Thyroid gland (tissue), 4 donors: ENCODE results near the gene SP7. TPM values are rescaled to one million over a fixed set of nuclear protein-coding genes. Genes with fewer than 3 reads are reported as not detected.

Source experiments
- DNase-seq, 2 donors: peaks; one replicate each; pipeline ENCODE4 v3.0.0-alpha.2; 2019
- H3K27ac ChIP-seq, 3 donors: fragments of 200-600 bp; sonication (generic); 1 replicate in 2 of 3; 2 replicates in 1 of 3; pipeline ENCODE4 v1.5.1; 2016 to 2019; ENCODE audit warnings: mild to moderate bottlenecking in 1 of 3, moderate library complexity in 1 of 3
- H3K27me3 ChIP-seq: fragments of 200-600 bp; sonication (generic); one replicate; pipeline ENCODE4 v1.5.1; 2019
- H3K36me3 ChIP-seq, 2 donors: fragments of 200-600 bp; sonication (generic); one replicate each; pipeline ENCODE4 v1.5.1; 2016 to 2019
- H3K4me1 ChIP-seq, 2 donors: fragments of 200-600 bp; sonication (generic); one replicate each; pipeline ENCODE4 v1.5.1; 2017 to 2019
- H3K4me3 ChIP-seq, 3 donors: fragments of 200-600 bp; sonication (generic); replicated peaks in 1 of 3; 1 replicate in 2 of 3; 2 replicates in 1 of 3; pipeline ENCODE4 v1.5.1; 2016; ENCODE audit warnings: mild to moderate bottlenecking in 1 of 3
- H3K9me3 ChIP-seq: fragments of 200-600 bp; sonication (generic); one replicate; pipeline ENCODE4 v1.5.1; 2017
- POLR2A ChIP-seq, 2 donors: fragments of 450-650 bp; IDR thresholded peaks; one replicate each; pipeline ENCODE4 v1.6.1; 2017; ENCODE audit warnings: antibody characterized with exemption in 2 of 2, mild to moderate bottlenecking in 2 of 2, moderate library complexity in 1 of 2
- WGBS, 2 donors: methylation state at CpG; one replicate each; pipeline ENCODE4 v1.1.5; 2017; 5-methylcytosine and 5-hydroxymethylcytosine counted together
- intact Hi-C: fragments of 100-400 bp; cut with DNase I; formaldehyde crosslinking; loops from one replicate; pipeline ENCODE4 v1.15.1; 2023
- total RNA-seq, 4 donors: library from RNA; depleted of rRNA; stranded (reverse); fragments of >200 nt; gene quantifications; one replicate each; pipeline ENCODE4 v1.2.3, GENCODE V29; 2016
- TF ChIP-seq, protein P1 (sequence below), 6 experiments: fragments of 200-600 bp in 3 of 6; fragments of 450-650 bp in 3 of 6; sonication (generic) in 3 of 6; IDR thresholded peaks; one replicate each; pipeline ENCODE4 v1.5.1; 2016 to 2019; ENCODE audit warnings: antibody characterized with exemption in 6 of 6, mild to moderate bottlenecking in 2 of 6, inconsistent platforms in 1 of 6, moderate library complexity in 1 of 6

SP7 gene
- total RNA-seq, 4 donors from 2014 or later, result not detected

DNA sequence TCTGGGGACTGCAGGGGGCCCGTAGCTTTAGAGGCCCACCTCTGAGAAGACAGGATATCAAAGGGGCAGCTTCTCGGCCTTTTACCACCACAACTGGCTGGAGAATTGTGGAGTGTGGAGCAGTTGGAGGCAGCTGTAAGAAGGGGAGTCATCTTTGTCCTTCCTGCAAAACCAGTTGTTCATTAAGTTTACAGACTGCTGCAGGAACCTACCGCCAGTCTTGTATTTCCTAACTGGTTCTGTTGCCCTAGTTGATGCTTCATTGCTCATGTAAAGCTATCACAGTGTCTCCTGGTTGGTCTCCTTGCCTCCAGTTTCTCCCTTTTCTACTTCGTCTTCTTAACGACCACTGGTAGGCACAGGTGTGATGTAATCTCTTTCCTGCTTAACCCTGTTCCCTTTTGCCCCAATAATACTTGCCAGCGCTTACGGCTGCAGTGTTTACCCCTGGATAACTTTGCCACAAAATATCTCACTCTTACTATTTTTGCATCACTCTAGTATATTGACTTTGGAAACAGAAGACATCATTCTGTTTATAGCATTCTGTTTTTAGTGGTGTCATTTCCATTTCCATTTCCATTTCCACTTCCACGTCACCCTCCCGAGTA lies 56.2 kb downstream of the SP7 start:
- DNase-seq, result no peak
- Histone ChIP-seq H3K27me3 (no peaks in the 10 kb centered on the region), H3K4me1 (peaks cover 0 to 7% of the 10 kb centered on the region in 2 donors), H3K27ac (no peak overlapping the region), H3K36me3 (no peaks in the 10 kb centered on the region), H3K9me3 (no peaks in the 10 kb centered on the region), H3K4me3 (no peak overlapping the region)
- TF ChIP-seq, protein P1, sequence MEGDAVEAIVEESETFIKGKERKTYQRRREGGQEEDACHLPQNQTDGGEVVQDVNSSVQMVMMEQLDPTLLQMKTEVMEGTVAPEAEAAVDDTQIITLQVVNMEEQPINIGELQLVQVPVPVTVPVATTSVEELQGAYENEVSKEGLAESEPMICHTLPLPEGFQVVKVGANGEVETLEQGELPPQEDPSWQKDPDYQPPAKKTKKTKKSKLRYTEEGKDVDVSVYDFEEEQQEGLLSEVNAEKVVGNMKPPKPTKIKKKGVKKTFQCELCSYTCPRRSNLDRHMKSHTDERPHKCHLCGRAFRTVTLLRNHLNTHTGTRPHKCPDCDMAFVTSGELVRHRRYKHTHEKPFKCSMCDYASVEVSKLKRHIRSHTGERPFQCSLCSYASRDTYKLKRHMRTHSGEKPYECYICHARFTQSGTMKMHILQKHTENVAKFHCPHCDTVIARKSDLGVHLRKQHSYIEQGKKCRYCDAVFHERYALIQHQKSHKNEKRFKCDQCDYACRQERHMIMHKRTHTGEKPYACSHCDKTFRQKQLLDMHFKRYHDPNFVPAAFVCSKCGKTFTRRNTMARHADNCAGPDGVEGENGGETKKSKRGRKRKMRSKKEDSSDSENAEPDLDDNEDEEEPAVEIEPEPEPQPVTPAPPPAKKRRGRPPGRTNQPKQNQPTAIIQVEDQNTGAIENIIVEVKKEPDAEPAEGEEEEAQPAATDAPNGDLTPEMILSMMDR (IDR thresholded peaks at IDR 0.05), result no peak
- no peak for TF ChIP-seq POLR2A (IDR thresholded peaks at IDR 0.05)
- WGBS, 2 donors, result 84 to 85% methylated on average over 9 of the region's 9 CpGs
- intact Hi-C loops, result no loop called here

DNA sequence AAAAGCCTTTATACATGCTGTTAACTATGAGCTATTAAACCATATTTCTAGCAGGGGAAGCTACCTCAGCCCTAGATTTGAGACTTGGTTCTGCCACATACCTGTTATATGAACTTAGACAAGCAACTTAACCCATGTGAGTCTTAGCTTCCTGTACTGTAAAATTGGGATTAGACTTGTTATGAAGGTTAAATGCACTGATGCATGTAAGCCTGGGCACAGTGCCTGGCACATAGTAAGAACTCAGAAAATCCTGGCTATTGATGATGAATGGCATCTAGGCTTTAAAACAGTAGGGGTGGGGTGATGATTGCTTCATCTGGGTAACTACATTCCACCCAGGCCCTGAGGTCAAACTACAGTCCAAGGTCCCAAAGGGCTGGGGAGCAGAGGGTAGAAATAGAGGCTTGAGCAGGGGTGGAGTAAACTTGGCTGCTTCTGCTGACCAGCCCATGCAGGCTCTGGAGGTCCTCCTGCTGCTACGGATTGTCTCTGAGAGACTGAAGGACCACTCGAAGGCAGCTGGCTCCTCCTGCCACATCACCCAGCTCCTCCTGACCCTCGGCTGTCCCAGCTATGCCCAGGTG lies 56.8 kb downstream of the SP7 start:
- no peak for DNase-seq
- Histone ChIP-seq H3K36me3 (no peaks in the 10 kb centered on the region), H3K27ac (no peak overlapping the region), H3K9me3 (no peaks in the 10 kb centered on the region), H3K27me3 (no peaks in the 10 kb centered on the region), H3K4me3 (no peak overlapping the region), H3K4me1 (peaks cover 0 to 7% of the 10 kb centered on the region in 2 donors)
- whole genome bisulfite sequencing, 2 donors, result 51 to 92% methylated on average over 2 to 3 of the region's 3 CpGs
- intact Hi-C loops, result no loop called here
- TF ChIP-seq, protein P1 (IDR thresholded peaks at IDR 0.05), result no peak
- no peak for TF ChIP-seq POLR2A (IDR thresholded peaks at IDR 0.05)

DNA sequence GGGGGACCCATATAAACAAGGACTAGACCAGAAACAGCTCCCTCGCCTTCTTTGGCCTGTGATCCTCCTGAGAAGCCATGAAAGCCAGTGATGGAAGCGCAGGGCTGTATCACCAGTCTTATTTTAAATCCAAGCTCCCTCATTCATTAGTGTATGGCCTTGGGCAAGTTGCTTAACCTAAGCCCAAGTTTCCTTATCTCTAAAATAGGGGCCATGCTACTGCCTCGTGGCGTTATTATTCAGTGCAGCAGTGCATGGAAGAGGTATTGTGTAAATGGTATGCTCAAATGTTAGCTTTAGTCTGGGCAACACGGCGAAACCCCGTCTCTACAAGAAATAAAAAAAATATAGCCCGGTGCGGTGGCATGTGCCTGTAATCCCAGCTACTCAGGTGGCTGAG lies 58.2 kb downstream of the SP7 start:
- TF ChIP-seq POLR2A (IDR thresholded peaks at IDR 0.05), result no peak
- TF ChIP-seq, protein P1 (IDR thresholded peaks at IDR 0.05), result no peak
- Histone ChIP-seq H3K4me3 (no peak overlapping the region), H3K27ac (no peak overlapping the region), H3K27me3 (no peaks in the 10 kb centered on the region), H3K4me1 (peaks cover 0 to 7% of the 10 kb centered on the region in 2 donors), H3K36me3 (no peaks in the 10 kb centered on the region), H3K9me3 (no peaks in the 10 kb centered on the region)
- 90 to 94% methylated on average over 8 to 9 of the region's 9 CpGs for whole genome bisulfite sequencing, 2 donors
- no peak for DNase-seq
- intact Hi-C loops, result no loop called here

Other genes starting within 250 kb of the SP7 start
- gene IGFBP6, start 238.7 kb downstream of the SP7 start, total RNA-seq, result 100 to 1,000 TPM in 3 of 4 donors, 10 to 100 TPM in 1; 76.6 to 363 (median 186) TPM
- under 1 TPM in 1 of 4 donors, not detected in 3; 0.40 TPM for gene SOAT2, start 232.9 kb downstream of the SP7 start, total RNA-seq
- gene ZNF740, start 155.6 kb downstream of the SP7 start, total RNA-seq, result 10 to 100 TPM; 16.5 to 22.8 (median 20.6) TPM
- gene CSAD, start 155.4 kb downstream of the SP7 start, total RNA-seq, result 10 to 100 TPM; 20.6 to 39.7 (median 25.2) TPM
- gene ITGB7, start 129.1 kb downstream of the SP7 start, total RNA-seq, result 10 to 100 TPM in 1 of 4 donors, 1 to 10 TPM in 3; 3.2 to 15.6 (median 4.9) TPM
- gene RARG, start 104.1 kb downstream of the SP7 start, total RNA-seq, result 10 to 100 TPM; 13.6 to 27.7 (median 23.8) TPM
- gene ESPL1, start 68.1 kb downstream of the SP7 start, total RNA-seq, result 1 to 10 TPM in 1 of 4 donors, under 1 TPM in 3; 0.13 to 1.5 (median 0.52) TPM
- gene PFDN5, start 40.8 kb downstream of the SP7 start, total RNA-seq, result 1,000 to 10,000 TPM in 1 of 4 donors, 100 to 1,000 TPM in 3; 656 to 1,200 (median 763) TPM
- gene MYG1, start 36.7 kb downstream of the SP7 start, total RNA-seq, result 10 to 100 TPM; 36.7 to 63.8 (median 51.6) TPM
- 10 to 100 TPM; 45.6 to 67.6 (median 47.2) TPM for gene AAAS, start 14.7 kb downstream of the SP7 start, total RNA-seq
- gene SP1, start 43.8 kb upstream of the SP7 start, total RNA-seq, result 10 to 100 TPM; 55.9 to 73.1 (median 67.7) TPM
- under 1 TPM in 1 of 4 donors, not detected in 3; 0.40 TPM for gene AMHR2, start 87.5 kb upstream of the SP7 start, total RNA-seq
- gene PRR13, start 105.4 kb upstream of the SP7 start, total RNA-seq, result 10 to 100 TPM; 51.6 to 83.6 (median 68.9) TPM
- gene PCBP2, start 115.7 kb upstream of the SP7 start, total RNA-seq, result 100 to 1,000 TPM; 493 to 555 (median 514) TPM
- gene MAP3K12, start 163.1 kb upstream of the SP7 start, total RNA-seq, result 10 to 100 TPM in 2 of 4 donors, 1 to 10 TPM in 2; 5.2 to 12.9 (median 10.6) TPM
- gene TARBP2, start 164.9 kb upstream of the SP7 start, total RNA-seq, result 10 to 100 TPM; 31.2 to 44.8 (median 34.7) TPM
- not detected for gene NPFF, start 171.1 kb upstream of the SP7 start, total RNA-seq